NB4 (cell line): ENCODE results near the gene COG6.

Source experiments
- DNase-seq: peaks from one replicate; pipeline ENCODE4 v3.0.0; 2010; ENCODE audit warnings: low read depth
- H3K4me3 ChIP-seq: one replicate; pipeline ENCODE4 v1.5.1; 2011; ENCODE audit warnings: mild to moderate bottlenecking, low read depth, low read length, moderate library complexity
- MAX ChIP-seq: IDR thresholded peaks from 2 replicates; pipeline ENCODE4 v1.6.1; 2011; ENCODE audit warnings: low read depth, low read length
- MYC ChIP-seq: IDR thresholded peaks from 2 replicates; pipeline ENCODE4 v1.6.1; 2011; ENCODE audit warnings: low read depth, low read length
- POLR2A ChIP-seq: IDR thresholded peaks from 2 replicates; pipeline ENCODE4 v1.6.1; 2011; ENCODE audit warnings: mild to moderate bottlenecking; ENCODE audit not compliant: insufficient read length; ENCODE audit errors: extremely low read depth
- TF ChIP-seq, protein P1 (sequence below): IDR thresholded peaks from one replicate; pipeline ENCODE4 v1.5.1; 2012; ENCODE audit warnings: low read depth, low read length

The COG6 gene

DNA sequence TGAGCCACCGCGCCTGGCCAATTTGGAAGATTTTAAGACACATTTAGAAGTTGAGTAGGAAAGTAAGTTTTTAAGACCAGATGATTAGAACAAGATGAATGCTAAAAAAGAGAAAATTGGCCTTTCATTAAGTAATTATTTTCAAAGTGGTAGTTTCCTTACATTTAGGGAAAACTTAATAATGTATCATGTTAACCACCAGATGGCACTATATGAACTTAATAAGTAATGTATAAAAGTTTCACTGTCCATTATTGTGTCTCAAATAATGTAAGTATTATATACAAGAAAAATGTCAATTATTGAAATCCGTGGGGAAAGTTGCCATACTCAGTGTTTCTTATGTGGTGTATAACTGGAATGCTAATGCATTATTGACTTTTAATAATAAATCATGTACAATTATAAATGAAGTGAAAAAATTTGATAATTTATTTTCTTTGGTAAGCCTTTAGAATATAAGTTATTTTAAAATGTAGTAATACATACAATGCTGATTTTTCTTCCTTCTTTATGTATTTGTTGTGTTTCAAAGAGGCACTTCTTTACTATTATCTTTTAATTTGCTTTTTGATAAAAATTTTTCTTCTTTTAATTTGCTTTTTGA, 29.2 kb downstream of the COG6 start:
- TF ChIP-seq POLR2A, result no peak
- TF ChIP-seq MYC, result no peak
- no peak for TF ChIP-seq MAX
- TF ChIP-seq, protein P1, sequence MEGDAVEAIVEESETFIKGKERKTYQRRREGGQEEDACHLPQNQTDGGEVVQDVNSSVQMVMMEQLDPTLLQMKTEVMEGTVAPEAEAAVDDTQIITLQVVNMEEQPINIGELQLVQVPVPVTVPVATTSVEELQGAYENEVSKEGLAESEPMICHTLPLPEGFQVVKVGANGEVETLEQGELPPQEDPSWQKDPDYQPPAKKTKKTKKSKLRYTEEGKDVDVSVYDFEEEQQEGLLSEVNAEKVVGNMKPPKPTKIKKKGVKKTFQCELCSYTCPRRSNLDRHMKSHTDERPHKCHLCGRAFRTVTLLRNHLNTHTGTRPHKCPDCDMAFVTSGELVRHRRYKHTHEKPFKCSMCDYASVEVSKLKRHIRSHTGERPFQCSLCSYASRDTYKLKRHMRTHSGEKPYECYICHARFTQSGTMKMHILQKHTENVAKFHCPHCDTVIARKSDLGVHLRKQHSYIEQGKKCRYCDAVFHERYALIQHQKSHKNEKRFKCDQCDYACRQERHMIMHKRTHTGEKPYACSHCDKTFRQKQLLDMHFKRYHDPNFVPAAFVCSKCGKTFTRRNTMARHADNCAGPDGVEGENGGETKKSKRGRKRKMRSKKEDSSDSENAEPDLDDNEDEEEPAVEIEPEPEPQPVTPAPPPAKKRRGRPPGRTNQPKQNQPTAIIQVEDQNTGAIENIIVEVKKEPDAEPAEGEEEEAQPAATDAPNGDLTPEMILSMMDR, result no peak
- peak; percentile 55 for DNase-seq
- H3K4me3 ChIP-seq, result no peak overlapping the region

DNA sequence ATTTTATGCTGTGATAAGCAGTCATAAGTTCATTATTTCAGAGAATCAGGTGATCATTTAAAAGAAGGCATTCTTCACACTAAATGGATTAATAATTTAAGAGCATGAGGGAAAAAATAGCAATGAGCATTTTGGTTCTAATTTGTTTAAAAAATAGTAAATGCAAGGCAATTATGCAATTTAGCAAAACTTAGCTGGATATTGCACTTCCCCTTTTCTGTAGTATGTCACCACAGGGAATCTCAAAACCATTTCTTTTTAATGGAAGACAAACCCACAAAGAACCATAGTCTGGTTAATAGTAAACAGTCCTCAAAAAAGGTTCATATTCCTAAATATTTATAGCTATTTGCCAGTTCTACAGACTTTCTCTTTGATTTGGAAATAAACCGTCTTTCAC, 30.2 kb downstream of the COG6 start:
- no peak for TF ChIP-seq MAX
- no peak for TF ChIP-seq POLR2A
- TF ChIP-seq MYC, result no peak
- TF ChIP-seq, protein P1, result no peak
- H3K4me3 ChIP-seq, result no peak overlapping the region
- DNase-seq, result peak; percentile 66

GRCh38 chr13:39688278-39688677, 32.8 kb downstream of the COG6 start:
- TF ChIP-seq MAX (no peak), POLR2A (no peak), MYC (no peak)
- TF ChIP-seq, protein P1, result no peak
- no peak overlapping the region for H3K4me3 ChIP-seq
- peak; percentile 33 for DNase-seq

DNA sequence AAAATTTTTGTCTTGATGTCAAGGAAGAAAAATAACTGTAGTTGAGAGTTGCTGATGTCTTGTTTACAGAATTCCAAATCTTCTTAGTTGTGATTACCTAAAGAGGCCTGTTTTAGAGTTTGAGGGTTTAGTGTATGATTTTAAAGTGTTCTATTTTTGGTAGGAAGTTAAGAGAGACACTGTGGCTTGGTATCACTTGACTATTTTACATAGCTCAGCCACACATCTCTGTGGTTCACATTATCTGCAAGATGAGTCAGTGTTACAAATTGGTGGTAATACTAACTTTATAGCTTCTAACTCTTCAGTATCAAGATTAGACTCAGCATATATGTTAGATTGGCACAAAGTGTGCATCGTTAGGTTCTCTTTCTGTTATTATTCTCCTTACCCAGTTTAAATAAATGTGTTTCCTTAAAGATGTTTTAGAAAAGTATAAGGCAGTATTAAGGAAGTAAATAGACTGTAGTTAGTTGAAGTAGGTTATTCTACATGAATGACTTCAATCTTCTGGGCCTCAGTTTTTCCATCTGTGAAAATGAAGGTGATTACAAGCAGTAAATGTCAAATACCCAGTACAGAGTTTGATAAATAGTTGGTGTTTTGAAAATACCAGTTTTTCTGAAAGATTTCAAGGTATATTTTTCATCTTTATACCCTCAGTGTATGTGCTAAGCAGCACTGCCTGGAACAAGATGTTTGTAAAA, 33.4 kb downstream of the COG6 start:
- no peak overlapping the region for H3K4me3 ChIP-seq
- TF ChIP-seq MYC, result no peak
- no peak for TF ChIP-seq POLR2A
- no peak for TF ChIP-seq MAX
- DNase-seq, result peak; percentile 11

DNA sequence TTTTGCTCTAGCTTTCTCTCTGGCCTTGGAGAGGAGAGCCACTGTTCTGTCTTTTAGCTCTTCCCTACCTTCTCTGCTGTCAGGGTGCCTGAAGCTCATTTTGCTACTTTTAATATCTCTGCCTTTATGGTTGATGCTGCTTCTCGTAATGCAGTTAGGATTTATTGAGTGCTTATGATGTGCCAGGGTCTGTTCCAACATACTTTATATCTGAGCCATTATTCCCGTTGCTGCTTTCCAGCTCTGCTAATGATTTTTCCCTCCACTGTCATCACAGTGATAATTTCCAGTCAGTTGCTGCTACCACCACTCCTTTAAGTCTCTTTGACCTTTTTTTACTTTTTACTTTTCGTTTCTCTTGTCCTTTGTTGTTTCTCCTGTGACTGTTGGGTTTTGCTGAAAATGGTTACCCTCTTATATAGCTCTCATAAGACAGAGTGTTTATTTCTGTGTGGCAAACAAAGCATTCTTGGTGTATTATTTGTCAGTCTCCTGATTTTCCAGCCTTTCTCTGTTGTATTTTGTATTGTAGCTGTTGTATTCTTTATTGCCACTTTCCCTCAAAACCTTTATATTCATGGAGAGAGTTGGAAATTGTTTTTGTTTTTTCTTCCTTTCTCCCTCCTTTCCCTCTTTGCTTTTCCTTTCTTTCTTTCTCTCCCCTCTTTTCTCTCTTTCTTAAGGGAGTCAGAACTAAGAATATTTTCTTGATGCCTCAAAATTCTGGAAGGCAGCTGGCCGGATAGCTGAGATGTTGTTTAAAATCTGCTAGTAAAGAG, 37.4 kb downstream of the COG6 start:
- TF ChIP-seq MYC (no peak), POLR2A (no peak)
- TF ChIP-seq, protein P1, result no peak
- no peak overlapping the region for H3K4me3 ChIP-seq
- no peak for DNase-seq

GRCh38 chr13:39699274-39699673, 43.8 kb downstream of the COG6 start:
- DNase-seq, result no peak
- no peak overlapping the region for H3K4me3 ChIP-seq
- no peak for TF ChIP-seq MAX
- TF ChIP-seq MYC, result no peak
- TF ChIP-seq, protein P1, result no peak
- no peak for TF ChIP-seq POLR2A
